ENCODE data around the gene OSBP2.

DNA sequence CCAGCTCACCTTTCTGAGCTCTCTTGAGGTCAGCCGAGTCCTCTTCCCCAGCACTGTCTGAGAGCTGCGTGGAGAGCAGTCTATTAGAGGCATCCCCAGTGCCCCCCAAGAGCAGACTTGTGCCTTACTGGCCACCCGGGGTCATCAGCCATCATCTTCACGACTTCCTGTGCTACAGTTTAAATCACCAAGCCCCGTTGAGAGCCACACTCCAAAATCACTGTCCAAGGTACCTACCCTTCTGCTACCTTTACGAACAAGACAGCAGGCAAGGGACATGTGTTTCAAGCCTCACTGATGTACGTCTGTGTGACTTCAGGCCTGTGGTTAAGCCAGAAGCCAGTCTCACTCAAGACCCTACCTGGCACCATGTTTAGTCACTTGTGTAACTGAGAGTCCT lies 238.8 kb downstream of the OSBP2 start:
- TF ChIP-seq EZH2 (IDR thresholded peaks at IDR 0.05) (no peak), POLR2AphosphoS5 (IDR thresholded peaks at IDR 0.05; ENCODE audit: borderline replicate concordance, low read depth, low read length) (no peak)
